Measurements from ENCODE around the gene LARP6.
"Not testable (repeated sequence)": the region's sequence is repeated elsewhere in the genome, so short reads cannot be mapped to it uniquely, and the experiment has no call there.

LARP6 gene

GRCh38 chr15:70825841-70826240 is 28.1 kb downstream of the LARP6 start:
- H3K36me3 ChIP-seq, result no peaks in the 10 kb centered on the region
- TF ChIP-seq CTCF (IDR thresholded peaks at IDR 0.05), result no peak
- no peaks in the 10 kb centered on the region for H3K27me3 ChIP-seq
- H3K4me1 ChIP-seq (ENCODE audit: control insufficient read depth in 1 of 2, insufficient read depth in 1 of 2, low read depth in 1 of 2, low read length in 1 of 2), result peaks cover 5 to 6% of the 10 kb centered on the region in 2 experiments
- H3K4me3 ChIP-seq (ENCODE audit: low read depth in 1 of 2, low read length in 1 of 2), result no peak overlapping the region
- H3K9me3 ChIP-seq, result no peaks in the 10 kb centered on the region
- H3K27ac ChIP-seq, result no peak overlapping the region

GRCh38 chr15:70823196-70823595 is 30.8 kb downstream of the LARP6 start:
- H3K9me3 ChIP-seq, result no peaks in the 10 kb centered on the region
- H3K4me3 ChIP-seq (ENCODE audit: low read depth in 1 of 2, low read length in 1 of 2), result no peak overlapping the region
- H3K36me3 ChIP-seq, result no peaks in the 10 kb centered on the region
- no peaks in the 10 kb centered on the region for H3K27me3 ChIP-seq
- H3K27ac ChIP-seq, result no peak overlapping the region
- no peak for TF ChIP-seq CTCF (IDR thresholded peaks at IDR 0.05)
- peaks cover 5 to 6% of the 10 kb centered on the region in 2 experiments for H3K4me1 ChIP-seq (ENCODE audit: control insufficient read depth in 1 of 2, insufficient read depth in 1 of 2, low read depth in 1 of 2, low read length in 1 of 2)

GRCh38 chr15:70820214-70820613 is 33.7 kb downstream of the LARP6 start:
- no peak for TF ChIP-seq CTCF (IDR thresholded peaks at IDR 0.05)
- Histone ChIP-seq H3K9me3 (no peaks in the 10 kb centered on the region), H3K27me3 (no peaks in the 10 kb centered on the region), H3K36me3 (no peaks in the 10 kb centered on the region), H3K4me1 (ENCODE audit: control insufficient read depth in 1 of 2, insufficient read depth in 1 of 2, low read depth in 1 of 2, low read length in 1 of 2) (no peaks in the 10 kb centered on the region), H3K27ac (no peak overlapping the region), H3K4me3 (ENCODE audit: low read depth in 1 of 2, low read length in 1 of 2) (no peak overlapping the region)

GRCh38 chr15:70818580-70818979 is 35.4 kb downstream of the LARP6 start:
- Histone ChIP-seq H3K27ac (no peak overlapping the region), H3K27me3 (no peaks in the 10 kb centered on the region), H3K4me3 (ENCODE audit: low read depth in 1 of 2, low read length in 1 of 2) (no peak overlapping the region), H3K4me1 (ENCODE audit: control insufficient read depth in 1 of 2, insufficient read depth in 1 of 2, low read depth in 1 of 2, low read length in 1 of 2) (no peaks in the 10 kb centered on the region), H3K36me3 (no peaks in the 10 kb centered on the region), H3K9me3 (no peaks in the 10 kb centered on the region)
- TF ChIP-seq CTCF (IDR thresholded peaks at IDR 0.05), result no peak

GRCh38 chr15:70817266-70817665 is 36.7 kb downstream of the LARP6 start:
- Histone ChIP-seq H3K9me3 (no peaks in the 10 kb centered on the region), H3K27ac (no peak overlapping the region), H3K4me1 (ENCODE audit: control insufficient read depth in 1 of 2, insufficient read depth in 1 of 2, low read depth in 1 of 2, low read length in 1 of 2) (no peaks in the 10 kb centered on the region), H3K27me3 (no peaks in the 10 kb centered on the region), H3K36me3 (no peaks in the 10 kb centered on the region), H3K4me3 (ENCODE audit: low read depth in 1 of 2, low read length in 1 of 2) (no peak overlapping the region)
- no peak for TF ChIP-seq CTCF (IDR thresholded peaks at IDR 0.05)

GRCh38 chr15:70815604-70816003 is 38.4 kb downstream of the LARP6 start:
- Histone ChIP-seq H3K4me3 (ENCODE audit: low read depth in 1 of 2, low read length in 1 of 2) (no peak overlapping the region), H3K9me3 (no peaks in the 10 kb centered on the region), H3K27me3 (no peaks in the 10 kb centered on the region), H3K27ac (no peak overlapping the region), H3K4me1 (ENCODE audit: control insufficient read depth in 1 of 2, insufficient read depth in 1 of 2, low read depth in 1 of 2, low read length in 1 of 2) (no peaks in the 10 kb centered on the region), H3K36me3 (no peaks in the 10 kb centered on the region)
- TF ChIP-seq CTCF (IDR thresholded peaks at IDR 0.05), result no peak

GRCh38 chr15:70815011-70815410 is 38.9 kb downstream of the LARP6 start:
- not testable (repeated sequence) for H3K4me1 ChIP-seq (ENCODE audit: control insufficient read depth in 1 of 2, insufficient read depth in 1 of 2, low read depth in 1 of 2, low read length in 1 of 2); H3K4me3 ChIP-seq (ENCODE audit: low read depth in 1 of 2, low read length in 1 of 2); H3K36me3 ChIP-seq; H3K9me3 ChIP-seq; H3K27me3 ChIP-seq; H3K27ac ChIP-seq

All from neutrophil (primary cell).